Nephron progenitor cell (in vitro differentiated cells): Measurements from ENCODE around the gene AGXT.

Source experiments
- DNase-seq: peaks from one replicate; pipeline ENCODE4 v3.0.0; 2021
- H3K27ac Mint-ChIP-seq: 2 replicates; pipeline ENCODE4 v1.8.0; 2021; ENCODE audit warnings: mild to moderate bottlenecking, moderate library complexity, mixed read lengths
- H3K27me3 Mint-ChIP-seq: 2 replicates; pipeline ENCODE4 v1.8.0; 2021; ENCODE audit warnings: mild to moderate bottlenecking, low read depth, mixed read lengths; ENCODE audit not compliant: poor library complexity
- H3K36me3 Mint-ChIP-seq: 2 replicates; pipeline ENCODE4 v1.8.0; 2021; ENCODE audit warnings: low read depth, mixed read lengths
- H3K4me1 Mint-ChIP-seq: 2 replicates; pipeline ENCODE4 v1.8.0; 2021; ENCODE audit warnings: mixed read lengths
- H3K4me3 Mint-ChIP-seq: 2 replicates; pipeline ENCODE4 v1.8.0; 2021; ENCODE audit warnings: mild to moderate bottlenecking, moderate library complexity, mixed read lengths
- H3K9me3 Mint-ChIP-seq: 2 replicates; pipeline ENCODE4 v1.8.0; 2021; ENCODE audit warnings: mild to moderate bottlenecking, moderate library complexity, mixed read lengths
- TF ChIP-seq, protein P1 (sequence below): fragments of 200-600 bp; sonication (generic); IDR thresholded peaks from 2 replicates; pipeline ENCODE4 v1.5.0; 2021; ENCODE audit warnings: antibody characterized with exemption

The AGXT gene

GRCh38 chr2:240927390-240927781, 58.8 kb downstream of the AGXT start:
- H3K27me3 Mint-ChIP-seq: peaks cover 35% of the 10 kb centered on the region
- peaks cover 11% of the 10 kb centered on the region for H3K4me1 Mint-ChIP-seq
- no peak overlapping the region for H3K4me3 Mint-ChIP-seq
- no peaks in the 10 kb centered on the region for H3K36me3 Mint-ChIP-seq
- no peak overlapping the region for H3K27ac Mint-ChIP-seq
- TF ChIP-seq, protein P1, sequence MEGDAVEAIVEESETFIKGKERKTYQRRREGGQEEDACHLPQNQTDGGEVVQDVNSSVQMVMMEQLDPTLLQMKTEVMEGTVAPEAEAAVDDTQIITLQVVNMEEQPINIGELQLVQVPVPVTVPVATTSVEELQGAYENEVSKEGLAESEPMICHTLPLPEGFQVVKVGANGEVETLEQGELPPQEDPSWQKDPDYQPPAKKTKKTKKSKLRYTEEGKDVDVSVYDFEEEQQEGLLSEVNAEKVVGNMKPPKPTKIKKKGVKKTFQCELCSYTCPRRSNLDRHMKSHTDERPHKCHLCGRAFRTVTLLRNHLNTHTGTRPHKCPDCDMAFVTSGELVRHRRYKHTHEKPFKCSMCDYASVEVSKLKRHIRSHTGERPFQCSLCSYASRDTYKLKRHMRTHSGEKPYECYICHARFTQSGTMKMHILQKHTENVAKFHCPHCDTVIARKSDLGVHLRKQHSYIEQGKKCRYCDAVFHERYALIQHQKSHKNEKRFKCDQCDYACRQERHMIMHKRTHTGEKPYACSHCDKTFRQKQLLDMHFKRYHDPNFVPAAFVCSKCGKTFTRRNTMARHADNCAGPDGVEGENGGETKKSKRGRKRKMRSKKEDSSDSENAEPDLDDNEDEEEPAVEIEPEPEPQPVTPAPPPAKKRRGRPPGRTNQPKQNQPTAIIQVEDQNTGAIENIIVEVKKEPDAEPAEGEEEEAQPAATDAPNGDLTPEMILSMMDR: no peak
- no peak for DNase-seq
- H3K9me3 Mint-ChIP-seq: peaks cover 6% of the 10 kb centered on the region

DNA sequence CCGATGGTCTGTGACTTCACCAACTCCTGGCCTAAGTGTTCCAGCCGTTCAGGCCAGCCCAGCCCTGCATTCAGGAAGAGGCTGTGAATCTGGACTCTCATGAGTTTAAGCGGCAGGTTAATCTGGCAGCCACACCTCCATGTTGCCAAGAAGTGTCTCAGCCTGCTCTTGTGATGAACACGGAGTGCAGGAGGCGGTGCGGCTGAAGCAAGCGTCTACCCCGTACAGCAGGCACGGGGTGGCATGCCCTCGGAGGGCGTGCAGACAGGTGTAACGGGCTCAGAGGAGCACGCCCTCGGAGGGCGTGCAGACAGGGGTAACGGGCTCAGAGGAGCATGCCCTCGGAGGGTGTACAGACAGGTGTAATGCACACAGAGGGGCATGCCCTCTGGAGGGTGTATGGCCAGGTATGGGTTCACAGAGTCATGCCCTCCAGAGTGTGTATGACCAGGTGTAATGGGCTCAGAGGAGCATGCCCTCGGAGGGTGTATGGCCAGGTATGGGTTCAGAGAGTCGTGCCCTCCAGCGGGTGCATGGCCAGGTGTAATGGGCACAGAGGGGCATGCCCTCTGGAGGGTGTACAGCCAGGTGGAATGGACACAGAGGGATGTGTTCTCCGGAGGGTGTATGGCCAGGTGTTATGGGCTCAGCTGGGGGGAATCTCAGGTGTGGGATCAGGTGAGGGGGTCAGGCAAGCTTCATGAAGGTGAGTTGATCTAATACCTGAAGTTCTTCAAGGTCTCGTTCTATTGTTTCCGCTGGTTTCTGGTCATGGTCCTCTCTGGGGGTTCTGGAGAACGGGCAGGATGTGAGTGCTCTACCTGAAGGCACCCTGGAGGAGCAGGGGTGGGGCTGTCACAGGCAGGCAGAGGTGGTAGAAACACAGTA, 60.1 kb downstream of the AGXT start:
- TF ChIP-seq, protein P1: no peak
- DNase-seq: no peak
- Mint-ChIP-seq H3K4me1 (peaks cover 11% of the 10 kb centered on the region), H3K9me3 (peaks cover 6% of the 10 kb centered on the region), H3K27me3 (peaks cover 35% of the 10 kb centered on the region), H3K4me3 (no peak overlapping the region), H3K36me3 (no peaks in the 10 kb centered on the region), H3K27ac (no peak overlapping the region)

- TF ChIP-seq, protein P1: no peak
- peaks cover 6% of the 10 kb centered on the region for H3K9me3 Mint-ChIP-seq
- H3K27me3 Mint-ChIP-seq: peaks cover 35% of the 10 kb centered on the region
- peaks cover 11% of the 10 kb centered on the region for H3K4me1 Mint-ChIP-seq
- H3K36me3 Mint-ChIP-seq: no peaks in the 10 kb centered on the region
- no peak overlapping the region for H3K27ac Mint-ChIP-seq
- DNase-seq: no peak
- no peak overlapping the region for H3K4me3 Mint-ChIP-seq
Observed at GRCh38 chr2:240929364-240930095, 60.9 kb downstream of the AGXT start.
